Lower leg skin (tissue), 4 donors: Measurements from ENCODE around the gene OVCA2. TPM values are rescaled to one million over a fixed set of nuclear protein-coding genes. Genes with fewer than 3 reads are reported as not detected.
"Not testable (repeated sequence)": the region's sequence is repeated elsewhere in the genome, so short reads cannot be mapped to it uniquely, and the experiment has no call there.

Experiments
- DNase-seq, 2 donors: peaks; one replicate each; pipeline ENCODE4 v3.0.0-alpha.2; 2019; ENCODE audit warnings: low spot score in 2 of 2
- H3K4me3 ChIP-seq: fragments of 200-600 bp; sonication (generic); 2 replicates; pipeline ENCODE4 v1.5.1; 2017; ENCODE audit warnings: mild to moderate bottlenecking, low read depth; ENCODE audit not compliant: poor library complexity, severe bottlenecking
- CTCF ChIP-seq, 3 donors: fragments of 450-650 bp; IDR thresholded peaks; one replicate each; pipeline ENCODE4 v1.5.1; 2016; ENCODE audit warnings: antibody characterized with exemption in 3 of 3, mild to moderate bottlenecking in 3 of 3, moderate library complexity in 2 of 3
- POLR2A ChIP-seq, 2 donors: fragments of 450-650 bp; IDR thresholded peaks; one replicate each; pipeline ENCODE4 v1.6.1; 2016 to 2017; ENCODE audit warnings: antibody characterized with exemption in 2 of 2, mild to moderate bottlenecking in 1 of 2, moderate library complexity in 1 of 2
- WGBS, 2 donors: methylation state at CpG; one replicate each; pipeline ENCODE4 v1.1.5; 2018; 5-methylcytosine and 5-hydroxymethylcytosine counted together
- intact Hi-C: fragments of 100-400 bp; cut with DNase I; formaldehyde crosslinking; loops from one replicate; pipeline ENCODE4 v1.15.0; 2023; ENCODE audit warnings: low total_unique reads
- total RNA-seq, 4 donors: library from RNA; depleted of rRNA; stranded (reverse); fragments of >200 nt; gene quantifications; one replicate each; pipeline ENCODE4 v1.1.0, GENCODE V29; 2016

Gene OVCA2
- total RNA-seq, 4 donors from 2014 or later: 34.2 to 51.5 (median 40.3) TPM

GRCh38 chr17:2012499-2012898 lies 29.3 kb upstream of the OVCA2 start:
- WGBS, 2 donors: 88% methylated on average over 4 of the region's 4 CpGs
- intact Hi-C loops: no loop called here
- no peak overlapping the region for H3K4me3 ChIP-seq
- no peak for DNase-seq
- TF ChIP-seq POLR2A (IDR thresholded peaks at IDR 0.05) (no peak), CTCF (IDR thresholded peaks at IDR 0.05) (no peak)

- H3K4me3 ChIP-seq, intact Hi-C loops, DNase-seq: not testable (repeated sequence)
- 73 to 76% methylated on average over 6 of the region's 6 CpGs for whole genome bisulfite sequencing, 2 donors
Measured at GRCh38 chr17:2013220-2013993, 28.4 kb upstream of the OVCA2 start.

- no peak overlapping the region for H3K4me3 ChIP-seq
- no peak for DNase-seq
- 100% methylated on average over 1 of the region's 1 CpG for WGBS, 2 donors
- TF ChIP-seq POLR2A (IDR thresholded peaks at IDR 0.05) (no peak), CTCF (IDR thresholded peaks at IDR 0.05) (no peak)
- intact Hi-C loops: no loop called here
Measured at GRCh38 chr17:2013994-2014317, 27.9 kb upstream of the OVCA2 start.

GRCh38 chr17:2015314-2015713 lies 26.5 kb upstream of the OVCA2 start:
- H3K4me3 ChIP-seq: no peak overlapping the region
- WGBS, 2 donors: 88 to 92% methylated on average over 14 of the region's 14 CpGs
- DNase-seq: no peak
- intact Hi-C loops: no loop called here
- TF ChIP-seq CTCF (IDR thresholded peaks at IDR 0.05) (no peak), POLR2A (IDR thresholded peaks at IDR 0.05) (no peak)

- WGBS, 2 donors: 63 to 70% methylated on average over 14 to 20 of the region's 20 CpGs
- intact Hi-C loops: no loop called here
- DNase-seq: no peak
Measured at GRCh38 chr17:2016494-2016893, 25.3 kb upstream of the OVCA2 start.

More at GRCh38 chr17:2016494-2016893, 25.3 kb upstream of the OVCA2 start:
- TF ChIP-seq CTCF (IDR thresholded peaks at IDR 0.05): no peak
- H3K4me3 ChIP-seq: no peak overlapping the region
